ENCODE data around the gene KIFC3. TPM values are rescaled to one million over a fixed set of nuclear protein-coding genes. Genes with fewer than 3 reads are reported as not detected.
A peak's percentile ranks its signal among the peaks of the same experiment; 100 is the strongest.

Gene KIFC3
- total and polyA plus RNA-seq, 2 of the 13 experiments (the other 11 are each of a cell fraction or from before 2014, with no cell fraction given), result 42.1 to 45.3 TPM

DNA sequence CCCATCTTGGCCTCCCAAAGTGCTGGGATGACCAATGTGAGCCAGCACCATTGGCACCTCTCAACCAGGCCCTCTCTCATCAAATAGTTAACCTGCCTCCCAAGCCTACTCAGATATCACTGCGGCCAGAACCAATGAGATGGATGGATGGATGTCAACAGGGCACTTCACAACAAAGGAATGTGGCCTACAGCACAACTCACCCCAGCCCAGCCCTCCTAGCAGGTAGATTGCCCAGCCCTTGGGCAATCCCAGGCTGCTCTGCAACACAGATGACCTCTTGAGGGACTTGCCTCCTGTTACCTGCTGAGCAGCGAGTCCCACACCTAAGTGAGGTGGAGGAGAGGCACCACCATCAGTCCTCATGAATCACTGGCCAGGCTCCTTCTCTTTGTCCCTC is 22.6 kb upstream of the KIFC3 start (continued):
- TF ChIP-seq, protein P1, sequence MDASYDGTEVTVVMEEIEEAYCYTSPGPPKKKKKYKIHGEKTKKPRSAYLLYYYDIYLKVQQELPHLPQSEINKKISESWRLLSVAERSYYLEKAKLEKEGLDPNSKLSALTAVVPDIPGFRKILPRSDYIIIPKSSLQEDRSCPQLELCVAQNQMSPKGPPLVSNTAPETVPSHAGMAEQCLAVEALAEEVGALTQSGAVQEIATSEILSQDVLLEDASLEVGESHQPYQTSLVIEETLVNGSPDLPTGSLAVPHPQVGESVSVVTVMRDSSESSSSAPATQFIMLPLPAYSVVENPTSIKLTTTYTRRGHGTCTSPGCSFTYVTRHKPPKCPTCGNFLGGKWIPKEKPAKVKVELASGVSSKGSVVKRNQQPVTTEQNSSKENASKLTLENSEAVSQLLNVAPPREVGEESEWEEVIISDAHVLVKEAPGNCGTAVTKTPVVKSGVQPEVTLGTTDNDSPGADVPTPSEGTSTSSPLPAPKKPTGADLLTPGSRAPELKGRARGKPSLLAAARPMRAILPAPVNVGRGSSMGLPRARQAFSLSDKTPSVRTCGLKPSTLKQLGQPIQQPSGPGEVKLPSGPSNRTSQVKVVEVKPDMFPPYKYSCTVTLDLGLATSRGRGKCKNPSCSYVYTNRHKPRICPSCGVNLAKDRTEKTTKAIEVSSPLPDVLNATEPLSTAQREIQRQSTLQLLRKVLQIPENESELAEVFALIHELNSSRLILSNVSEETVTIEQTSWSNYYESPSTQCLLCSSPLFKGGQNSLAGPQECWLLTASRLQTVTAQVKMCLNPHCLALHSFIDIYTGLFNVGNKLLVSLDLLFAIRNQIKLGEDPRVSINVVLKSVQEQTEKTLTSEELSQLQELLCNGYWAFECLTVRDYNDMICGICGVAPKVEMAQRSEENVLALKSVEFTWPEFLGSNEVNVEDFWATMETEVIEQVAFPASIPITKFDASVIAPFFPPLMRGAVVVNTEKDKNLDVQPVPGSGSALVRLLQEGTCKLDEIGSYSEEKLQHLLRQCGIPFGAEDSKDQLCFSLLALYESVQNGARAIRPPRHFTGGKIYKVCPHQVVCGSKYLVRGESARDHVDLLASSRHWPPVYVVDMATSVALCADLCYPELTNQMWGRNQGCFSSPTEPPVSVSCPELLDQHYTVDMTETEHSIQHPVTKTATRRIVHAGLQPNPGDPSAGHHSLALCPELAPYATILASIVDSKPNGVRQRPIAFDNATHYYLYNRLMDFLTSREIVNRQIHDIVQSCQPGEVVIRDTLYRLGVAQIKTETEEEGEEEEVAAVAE (CRISPR knock-in tag; IDR thresholded peaks at IDR 0.05; ENCODE audit: borderline replicate concordance), result 0 out of 2 replicates have a peak, but pooled peaks have one; percentile 37
- no peak for TF ChIP-seq ZNF205 (CRISPR knock-in tag; IDR thresholded peaks at IDR 0.05)
- TF ChIP-seq, protein P2, sequence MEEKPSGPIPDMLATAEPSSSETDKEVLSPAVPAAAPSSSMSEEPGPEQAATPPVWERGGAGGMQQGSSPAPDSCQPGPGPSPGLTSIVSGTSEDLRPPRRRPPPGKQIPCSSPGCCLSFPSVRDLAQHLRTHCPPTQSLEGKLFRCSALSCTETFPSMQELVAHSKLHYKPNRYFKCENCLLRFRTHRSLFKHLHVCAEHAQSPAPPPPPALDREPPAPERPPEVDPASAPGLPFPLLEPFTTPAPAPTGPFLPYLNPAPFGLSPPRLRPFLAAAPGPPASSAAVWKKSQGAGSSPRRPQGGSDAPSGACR (CRISPR knock-in tag; IDR thresholded peaks at IDR 0.05), result no peak
- no peak for TF ChIP-seq REXO4 (CRISPR knock-in tag; IDR thresholded peaks at IDR 0.05; ENCODE audit: borderline replicate concordance)
- TF ChIP-seq MIER3 (CRISPR knock-in tag; IDR thresholded peaks at IDR 0.05; ENCODE audit: borderline replicate concordance), result no peak
- peak; percentile 70 for TF ChIP-seq SIX4 (CRISPR knock-in tag; IDR thresholded peaks at IDR 0.05)
- no peak for TF ChIP-seq FIP1L1 (IDR thresholded peaks at IDR 0.05; ENCODE audit: borderline replicate concordance, insufficient read depth, low read depth, low read length)
- no peak for TF ChIP-seq RFX1 (IDR thresholded peaks at IDR 0.05)
- TF ChIP-seq, protein P3, sequence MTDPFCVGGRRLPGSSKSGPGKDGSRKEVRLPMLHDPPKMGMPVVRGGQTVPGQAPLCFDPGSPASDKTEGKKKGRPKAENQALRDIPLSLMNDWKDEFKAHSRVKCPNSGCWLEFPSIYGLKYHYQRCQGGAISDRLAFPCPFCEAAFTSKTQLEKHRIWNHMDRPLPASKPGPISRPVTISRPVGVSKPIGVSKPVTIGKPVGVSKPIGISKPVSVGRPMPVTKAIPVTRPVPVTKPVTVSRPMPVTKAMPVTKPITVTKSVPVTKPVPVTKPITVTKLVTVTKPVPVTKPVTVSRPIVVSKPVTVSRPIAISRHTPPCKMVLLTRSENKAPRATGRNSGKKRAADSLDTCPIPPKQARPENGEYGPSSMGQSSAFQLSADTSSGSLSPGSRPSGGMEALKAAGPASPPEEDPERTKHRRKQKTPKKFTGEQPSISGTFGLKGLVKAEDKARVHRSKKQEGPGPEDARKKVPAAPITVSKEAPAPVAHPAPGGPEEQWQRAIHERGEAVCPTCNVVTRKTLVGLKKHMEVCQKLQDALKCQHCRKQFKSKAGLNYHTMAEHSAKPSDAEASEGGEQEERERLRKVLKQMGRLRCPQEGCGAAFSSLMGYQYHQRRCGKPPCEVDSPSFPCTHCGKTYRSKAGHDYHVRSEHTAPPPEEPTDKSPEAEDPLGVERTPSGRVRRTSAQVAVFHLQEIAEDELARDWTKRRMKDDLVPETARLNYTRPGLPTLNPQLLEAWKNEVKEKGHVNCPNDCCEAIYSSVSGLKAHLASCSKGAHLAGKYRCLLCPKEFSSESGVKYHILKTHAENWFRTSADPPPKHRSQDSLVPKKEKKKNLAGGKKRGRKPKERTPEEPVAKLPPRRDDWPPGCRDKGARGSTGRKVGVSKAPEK (CRISPR knock-in tag; IDR thresholded peaks at IDR 0.05; ENCODE audit: borderline replicate concordance), result no peak
- TF ChIP-seq, protein P4, sequence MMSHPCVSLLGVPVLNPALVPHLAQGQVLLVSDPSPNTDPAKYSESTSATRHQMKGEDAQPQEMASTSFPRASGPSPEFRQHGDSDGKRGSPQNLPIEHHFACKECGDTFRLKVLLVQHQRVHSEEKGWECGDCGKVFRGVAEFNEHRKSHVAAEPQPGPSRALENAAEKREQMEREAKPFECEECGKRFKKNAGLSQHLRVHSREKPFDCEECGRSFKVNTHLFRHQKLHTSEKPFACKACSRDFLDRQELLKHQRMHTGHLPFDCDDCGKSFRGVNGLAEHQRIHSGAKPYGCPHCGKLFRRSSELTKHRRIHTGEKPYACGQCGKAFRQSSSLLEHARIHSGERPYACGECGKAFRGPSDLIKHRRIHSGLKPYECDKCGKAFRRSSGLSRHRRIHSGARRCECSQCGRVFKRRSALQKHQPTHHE (CRISPR knock-in tag; IDR thresholded peaks at IDR 0.05; ENCODE audit: borderline replicate concordance), result no peak
- TF ChIP-seq ZKSCAN1 (IDR thresholded peaks at IDR 0.05; ENCODE audit: low read length), result no peak
- TF ChIP-seq, protein P5, sequence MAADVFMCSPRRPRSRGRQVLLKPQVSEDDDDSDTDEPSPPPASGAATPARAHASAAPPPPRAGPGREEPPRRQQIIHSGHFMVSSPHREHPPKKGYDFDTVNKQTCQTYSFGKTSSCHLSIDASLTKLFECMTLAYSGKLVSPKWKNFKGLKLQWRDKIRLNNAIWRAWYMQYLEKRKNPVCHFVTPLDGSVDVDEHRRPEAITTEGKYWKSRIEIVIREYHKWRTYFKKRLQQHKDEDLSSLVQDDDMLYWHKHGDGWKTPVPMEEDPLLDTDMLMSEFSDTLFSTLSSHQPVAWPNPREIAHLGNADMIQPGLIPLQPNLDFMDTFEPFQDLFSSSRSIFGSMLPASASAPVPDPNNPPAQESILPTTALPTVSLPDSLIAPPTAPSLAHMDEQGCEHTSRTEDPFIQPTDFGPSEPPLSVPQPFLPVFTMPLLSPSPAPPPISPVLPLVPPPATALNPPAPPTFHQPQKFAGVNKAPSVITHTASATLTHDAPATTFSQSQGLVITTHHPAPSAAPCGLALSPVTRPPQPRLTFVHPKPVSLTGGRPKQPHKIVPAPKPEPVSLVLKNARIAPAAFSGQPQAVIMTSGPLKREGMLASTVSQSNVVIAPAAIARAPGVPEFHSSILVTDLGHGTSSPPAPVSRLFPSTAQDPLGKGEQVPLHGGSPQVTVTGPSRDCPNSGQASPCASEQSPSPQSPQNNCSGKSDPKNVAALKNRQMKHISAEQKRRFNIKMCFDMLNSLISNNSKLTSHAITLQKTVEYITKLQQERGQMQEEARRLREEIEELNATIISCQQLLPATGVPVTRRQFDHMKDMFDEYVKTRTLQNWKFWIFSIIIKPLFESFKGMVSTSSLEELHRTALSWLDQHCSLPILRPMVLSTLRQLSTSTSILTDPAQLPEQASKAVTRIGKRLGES (CRISPR knock-in tag; IDR thresholded peaks at IDR 0.05; ENCODE audit: borderline replicate concordance), result no peak
- TF ChIP-seq ATF1 (CRISPR knock-in tag; IDR thresholded peaks at IDR 0.05), result no peak
- no peak for TF ChIP-seq ZZZ3 (CRISPR knock-in tag; IDR thresholded peaks at IDR 0.05; ENCODE audit: borderline replicate concordance)
- no peak for TF ChIP-seq CENPX (CRISPR knock-in tag; IDR thresholded peaks at IDR 0.05)
- TF ChIP-seq, protein P6, sequence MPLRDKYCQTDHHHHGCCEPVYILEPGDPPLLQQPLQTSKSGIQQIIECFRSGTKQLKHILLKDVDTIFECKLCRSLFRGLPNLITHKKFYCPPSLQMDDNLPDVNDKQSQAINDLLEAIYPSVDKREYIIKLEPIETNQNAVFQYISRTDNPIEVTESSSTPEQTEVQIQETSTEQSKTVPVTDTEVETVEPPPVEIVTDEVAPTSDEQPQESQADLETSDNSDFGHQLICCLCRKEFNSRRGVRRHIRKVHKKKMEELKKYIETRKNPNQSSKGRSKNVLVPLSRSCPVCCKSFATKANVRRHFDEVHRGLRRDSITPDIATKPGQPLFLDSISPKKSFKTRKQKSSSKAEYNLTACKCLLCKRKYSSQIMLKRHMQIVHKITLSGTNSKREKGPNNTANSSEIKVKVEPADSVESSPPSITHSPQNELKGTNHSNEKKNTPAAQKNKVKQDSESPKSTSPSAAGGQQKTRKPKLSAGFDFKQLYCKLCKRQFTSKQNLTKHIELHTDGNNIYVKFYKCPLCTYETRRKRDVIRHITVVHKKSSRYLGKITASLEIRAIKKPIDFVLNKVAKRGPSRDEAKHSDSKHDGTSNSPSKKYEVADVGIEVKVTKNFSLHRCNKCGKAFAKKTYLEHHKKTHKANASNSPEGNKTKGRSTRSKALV (CRISPR knock-in tag; IDR thresholded peaks at IDR 0.05), result no peak

All from HepG2 (cell line).